GM18520 (cell line): ENCODE measurements around the gene ATP6V1G2.
"Not testable (repeated sequence)": the region's sequence is repeated elsewhere in the genome, so short reads cannot be mapped to it uniquely, and the experiment has no call there.

Source experiments
- ATAC-seq: cut with Tn5 transposase; IDR thresholded peaks from one replicate; pipeline ENCODE4 v1.9.1; 2021; ENCODE audit not compliant: unreplicated experiment

Gene ATP6V1G2

GRCh38 chr6:31529329-31530150, 16.9 kb downstream of the ATP6V1G2 start:
- ATAC-seq: no peak

- ATAC-seq: no peak
Measured at GRCh38 chr6:31528821-31529328, 17.5 kb downstream of the ATP6V1G2 start, which contains the start of gene MCCD1. Gene MCCD1 (plus strand): TSS chr6:31528962. CDS start chr6:31529015, 53 bp downstream.

DNA sequence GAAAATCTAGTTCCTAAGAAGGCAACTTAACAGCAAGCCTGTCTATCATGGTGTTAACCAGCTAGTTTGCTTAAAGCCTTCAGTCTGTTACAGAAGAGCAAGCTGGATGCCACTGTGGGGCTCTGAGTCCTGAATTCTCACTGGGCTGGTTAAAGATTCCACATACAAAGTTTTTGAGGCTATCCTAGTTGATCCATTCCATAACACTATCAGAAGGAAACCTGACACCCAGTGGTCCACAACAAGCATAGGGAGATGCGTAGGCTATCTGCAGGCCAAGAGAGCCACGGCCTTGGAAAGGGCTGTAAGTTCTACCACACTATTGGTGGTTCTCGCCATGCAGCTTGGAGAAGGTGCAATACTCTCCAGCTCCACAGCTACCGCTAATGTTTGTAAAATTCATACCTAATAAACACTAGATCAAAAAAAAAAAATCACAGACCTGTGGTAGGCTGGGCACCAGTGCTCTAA, 18.1 kb downstream of the ATP6V1G2 start:
- no peak for ATAC-seq

GRCh38 chr6:31525932-31526591, 20.3 kb downstream of the ATP6V1G2 start:
- no peak for ATAC-seq

GRCh38 chr6:31525553-31525931, 20.9 kb downstream of the ATP6V1G2 start:
- no peak for ATAC-seq

- ATAC-seq: no peak
Measured at GRCh38 chr6:31521835-31522234, 24.6 kb downstream of the ATP6V1G2 start.

DNA sequence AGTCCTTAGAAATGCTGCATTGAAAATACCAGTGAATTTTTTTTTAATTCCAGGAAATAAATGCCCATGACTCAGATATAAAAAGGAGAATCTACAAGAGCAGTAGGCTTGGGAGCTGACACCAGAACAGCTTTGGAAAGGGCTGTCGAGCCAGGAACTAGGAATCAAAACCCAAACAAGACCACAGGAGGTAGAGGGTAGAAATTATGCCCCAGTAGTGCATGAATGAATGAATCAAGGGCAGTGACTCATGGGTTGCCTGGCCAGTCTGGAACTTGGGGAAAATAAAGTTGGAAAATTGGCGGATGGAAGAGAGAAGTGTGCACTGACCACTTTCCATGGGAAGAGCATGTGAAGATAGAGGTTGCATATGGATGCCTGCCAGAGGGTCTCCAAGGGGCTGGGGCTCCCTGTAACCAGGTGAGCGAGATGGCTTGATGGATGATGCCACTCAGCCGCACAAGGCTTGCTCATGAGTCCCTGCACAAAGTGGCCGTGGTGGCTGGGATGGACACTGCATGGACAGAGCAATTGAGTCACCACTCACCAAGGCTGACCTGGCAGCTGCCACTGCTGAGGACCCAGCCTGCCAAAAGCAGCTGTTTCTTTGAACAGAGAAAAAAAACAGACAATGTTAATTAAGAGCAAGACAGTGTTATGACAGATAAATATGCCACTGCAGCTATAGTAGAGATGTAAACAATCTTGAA, 32.8 kb downstream of the ATP6V1G2 start:
- no peak for ATAC-seq

DNA sequence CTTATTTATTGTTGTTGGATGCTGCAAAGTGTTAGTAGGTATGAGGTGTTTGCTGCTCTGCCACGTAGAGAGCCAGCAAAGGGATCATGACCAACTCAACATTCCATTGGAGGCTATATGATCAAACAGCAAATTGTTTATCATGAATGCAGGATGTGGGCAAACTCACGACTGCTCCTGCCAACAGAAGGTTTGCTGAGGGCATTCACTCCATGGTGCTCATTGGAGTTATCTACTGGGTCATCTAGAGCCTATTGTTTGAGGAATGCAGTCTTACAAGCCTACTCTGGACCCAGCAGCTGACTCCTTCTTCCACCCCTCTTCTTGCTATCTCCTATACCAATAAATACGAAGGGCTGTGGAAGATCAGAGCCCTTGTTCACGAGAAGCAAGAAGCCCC, 36.4 kb downstream of the ATP6V1G2 start:
- ATAC-seq: no peak

GRCh38 chr6:31509036-31509435, 37.4 kb downstream of the ATP6V1G2 start:
- ATAC-seq: not testable (repeated sequence)

- ATAC-seq: no peak
Measured at GRCh38 chr6:31502586-31502985, 43.8 kb downstream of the ATP6V1G2 start.

DNA sequence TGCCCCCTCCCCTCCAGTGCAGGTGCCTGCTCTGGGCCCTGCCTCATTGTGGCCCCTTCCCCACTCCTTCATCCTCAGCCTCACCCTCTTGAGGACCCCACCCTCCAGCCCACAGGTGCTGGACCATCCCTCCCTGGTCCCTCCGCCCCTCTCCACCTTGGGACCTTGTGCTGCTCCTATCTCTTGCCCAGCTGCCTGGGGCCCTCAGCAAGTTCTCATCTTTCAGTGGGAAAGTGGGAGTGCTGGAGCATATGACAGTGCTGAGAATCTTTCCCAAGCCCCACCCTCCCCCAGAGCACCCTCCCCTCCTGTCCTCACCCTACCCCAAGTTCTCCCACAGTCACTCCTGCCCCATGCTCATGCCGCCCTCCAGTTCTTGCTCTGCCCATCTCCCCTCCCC, 46.8 kb downstream of the ATP6V1G2 start:
- ATAC-seq: not testable (repeated sequence)

DNA sequence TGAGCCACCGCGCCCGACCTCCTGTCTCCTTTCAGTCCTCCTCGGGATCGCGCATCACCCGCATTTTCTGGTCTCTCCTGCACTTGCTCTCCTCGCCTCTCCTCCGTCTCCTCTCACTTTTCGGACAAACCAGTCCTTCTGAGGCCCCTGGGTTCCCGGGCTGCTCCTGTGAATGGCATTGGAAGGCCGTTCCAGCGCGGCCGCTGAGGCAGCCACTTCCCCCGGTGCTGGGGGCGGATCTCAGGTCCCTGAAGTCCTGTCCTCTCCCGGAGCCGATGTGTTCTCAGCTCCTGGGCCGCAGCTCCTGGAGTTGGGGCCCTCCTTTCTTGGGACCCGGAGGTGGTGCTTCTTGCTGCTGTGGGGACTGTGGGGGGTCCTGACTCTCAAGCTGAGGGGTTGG, 47.7 kb downstream of the ATP6V1G2 start:
- no peak for ATAC-seq

GRCh38 chr6:31497531-31498476, 48.6 kb downstream of the ATP6V1G2 start, which contains the start of gene MICB:
Gene MICB (plus strand): TSS chr6:31498145. CDS start chr6:31498194, 49 bp downstream.
- peak; percentile 36 for ATAC-seq

- not testable (repeated sequence) for ATAC-seq
Measured at GRCh38 chr6:31496826-31497225, 49.6 kb downstream of the ATP6V1G2 start.

DNA sequence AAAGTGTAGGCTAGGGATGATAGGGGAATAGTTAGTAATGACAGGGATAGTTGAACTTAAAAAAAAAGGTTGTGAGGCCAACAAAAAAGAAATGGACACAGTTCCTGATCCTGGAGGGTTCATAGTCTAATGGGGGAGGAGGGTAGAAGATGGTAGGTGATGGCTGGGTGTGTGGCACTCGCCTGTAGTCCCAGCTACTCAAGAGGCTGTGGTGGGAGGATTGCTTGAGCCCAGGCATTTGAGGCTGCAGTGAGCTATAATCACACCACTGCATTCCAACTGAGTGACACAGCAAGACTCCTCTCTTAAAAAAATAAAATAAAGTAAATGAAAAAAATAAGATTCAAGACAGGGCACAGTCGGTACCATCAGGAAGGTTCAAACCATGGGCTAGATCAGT, 50.8 kb downstream of the ATP6V1G2 start:
- no peak for ATAC-seq
